Measurements from ENCODE around the gene URAD. TPM values are rescaled to one million over a fixed set of nuclear protein-coding genes. Genes with fewer than 3 reads are reported as not detected.

The URAD gene
- total RNA-seq, 1 donor from 2014 or later = not detected

GRCh38 chr13:27933118-27933517 is 55.4 kb downstream of the URAD start:
- no peak for DNase-seq (ENCODE audit: low read depth)
- H3K4me3 ChIP-seq (ENCODE audit: low read depth, low read length) = no peak overlapping the region
- TF ChIP-seq, protein P1, sequence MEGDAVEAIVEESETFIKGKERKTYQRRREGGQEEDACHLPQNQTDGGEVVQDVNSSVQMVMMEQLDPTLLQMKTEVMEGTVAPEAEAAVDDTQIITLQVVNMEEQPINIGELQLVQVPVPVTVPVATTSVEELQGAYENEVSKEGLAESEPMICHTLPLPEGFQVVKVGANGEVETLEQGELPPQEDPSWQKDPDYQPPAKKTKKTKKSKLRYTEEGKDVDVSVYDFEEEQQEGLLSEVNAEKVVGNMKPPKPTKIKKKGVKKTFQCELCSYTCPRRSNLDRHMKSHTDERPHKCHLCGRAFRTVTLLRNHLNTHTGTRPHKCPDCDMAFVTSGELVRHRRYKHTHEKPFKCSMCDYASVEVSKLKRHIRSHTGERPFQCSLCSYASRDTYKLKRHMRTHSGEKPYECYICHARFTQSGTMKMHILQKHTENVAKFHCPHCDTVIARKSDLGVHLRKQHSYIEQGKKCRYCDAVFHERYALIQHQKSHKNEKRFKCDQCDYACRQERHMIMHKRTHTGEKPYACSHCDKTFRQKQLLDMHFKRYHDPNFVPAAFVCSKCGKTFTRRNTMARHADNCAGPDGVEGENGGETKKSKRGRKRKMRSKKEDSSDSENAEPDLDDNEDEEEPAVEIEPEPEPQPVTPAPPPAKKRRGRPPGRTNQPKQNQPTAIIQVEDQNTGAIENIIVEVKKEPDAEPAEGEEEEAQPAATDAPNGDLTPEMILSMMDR (conservative IDR thresholded peaks at IDR 0.05; ENCODE audit: low read depth, low read length) = no peak

- H3K4me3 ChIP-seq (ENCODE audit: low read depth, low read length) = no peak overlapping the region
- DNase-seq (ENCODE audit: low read depth) = no peak
- TF ChIP-seq, protein P1 (conservative IDR thresholded peaks at IDR 0.05; ENCODE audit: low read depth, low read length) = no peak
These were observed 58.6 kb downstream of the URAD start for GRCh38 chr13:27929868-27930267.

- TF ChIP-seq, protein P1 (conservative IDR thresholded peaks at IDR 0.05; ENCODE audit: low read depth, low read length) = no peak
- no peak for DNase-seq (ENCODE audit: low read depth)
- no peak overlapping the region for H3K4me3 ChIP-seq (ENCODE audit: low read depth, low read length)
These were observed 59.4 kb downstream of the URAD start for GRCh38 chr13:27928805-27929753.

DNA sequence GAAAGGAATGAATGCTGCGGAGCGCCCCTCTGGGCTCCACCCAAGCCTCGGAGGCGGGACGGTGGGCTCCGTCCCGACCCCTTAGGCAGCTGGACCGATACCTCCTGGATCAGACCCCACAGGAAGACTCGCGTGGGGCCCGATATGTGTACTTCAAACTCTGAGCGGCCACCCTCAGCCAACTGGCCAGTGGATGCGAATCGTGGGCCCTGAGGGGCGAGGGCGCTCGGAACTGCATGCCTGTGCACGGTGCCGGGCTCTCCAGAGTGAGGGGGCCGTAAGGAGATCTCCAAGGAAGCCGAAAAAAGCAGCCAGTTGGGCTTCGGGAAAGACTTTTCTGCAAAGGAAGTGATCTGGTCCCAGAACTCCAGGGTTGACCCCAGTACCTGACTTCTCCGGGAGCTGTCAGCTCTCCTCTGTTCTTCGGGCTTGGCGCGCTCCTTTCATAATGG is 60.1 kb downstream of the URAD start:
- no peak for DNase-seq (ENCODE audit: low read depth)
- H3K4me3 ChIP-seq (ENCODE audit: low read depth, low read length) = no peak overlapping the region
- TF ChIP-seq, protein P1 (conservative IDR thresholded peaks at IDR 0.05; ENCODE audit: low read depth, low read length) = no peak

Other genes starting within 250 kb of the URAD start
- gene GSX1, start 196.2 kb downstream of the URAD start, total RNA-seq = not detected in 2 replicates
- gene PDX1, start 68.7 kb downstream of the URAD start, total RNA-seq = not detected in 2 replicates
- not detected in 2 replicates for gene CDX2, start 19.4 kb downstream of the URAD start, total RNA-seq
- gene FLT3, start 111.9 kb upstream of the URAD start, total RNA-seq = 0.14 and 0.58 TPM in 2 replicates
- 15.0 and 15.5 TPM in 2 replicates for gene PAN3, start 149.9 kb upstream of the URAD start, total RNA-seq